Hindlimb muscle (tissue), 1 donor: ENCODE measurements around the gene USP50. TPM values are rescaled to one million over a fixed set of nuclear protein-coding genes. Genes with fewer than 3 reads are reported as not detected.
"Not testable (repeated sequence)": the region's sequence is repeated elsewhere in the genome, so short reads cannot be mapped to it uniquely, and the experiment has no call there.

Experiments
- DNase-seq: peaks from one replicate; pipeline ENCODE4 v3.0.0-alpha.2; 2013
- polyA plus RNA-seq: library from polyadenylated mRNA; unstranded; fragments of 120-200 nt; gene quantifications from one replicate; pipeline ENCODE4 v1.2.1, GENCODE V29; 2013; ENCODE audit not compliant: insufficient read length

USP50 gene
- 0.57 TPM for polyA plus RNA-seq

- DNase-seq, result no peak
Measured at GRCh38 chr15:50546566-50546965, at the start of gene USP50. TSS of gene USP50 (minus strand) at chr15:50546666. CDS start at chr15:50546525, 141 bp downstream.

GRCh38 chr15:50594311-50594710 lies 47.8 kb upstream of the USP50 start:
- DNase-seq, result no peak

- no peak for DNase-seq
Measured at GRCh38 chr15:50593761-50594160, 47.3 kb upstream of the USP50 start.

- no peak for DNase-seq
Measured at GRCh38 chr15:50590288-50590687, 43.8 kb upstream of the USP50 start.

GRCh38 chr15:50577492-50577891 lies 31.0 kb upstream of the USP50 start:
- DNase-seq, result no peak

GRCh38 chr15:50576166-50576565 lies 29.7 kb upstream of the USP50 start:
- no peak for DNase-seq

- DNase-seq, result not testable (repeated sequence)
Measured at GRCh38 chr15:50573842-50574241, 27.4 kb upstream of the USP50 start.

- DNase-seq, result no peak
Measured at GRCh38 chr15:50563756-50564155, 17.3 kb upstream of the USP50 start.

GRCh38 chr15:50562735-50563640 lies 16.5 kb upstream of the USP50 start:
- DNase-seq, result no peak

- DNase-seq, result no peak
Measured at GRCh38 chr15:50558012-50558411, 11.5 kb upstream of the USP50 start.

- no peak for DNase-seq
Measured at GRCh38 chr15:50556642-50557371, 10.3 kb upstream of the USP50 start.

- no peak for DNase-seq
Measured at GRCh38 chr15:50552238-50552637, 5.8 kb upstream of the USP50 start.

- DNase-seq, result no peak
Measured at GRCh38 chr15:50549326-50549725, 2.9 kb upstream of the USP50 start.

GRCh38 chr15:50544368-50544767 lies 2.1 kb downstream of the USP50 start:
- no peak for DNase-seq

GRCh38 chr15:50543556-50543955 lies 2.9 kb downstream of the USP50 start:
- DNase-seq, result no peak

GRCh38 chr15:50542887-50543210 lies 3.6 kb downstream of the USP50 start:
- DNase-seq, result no peak

- peak; percentile 26 for DNase-seq
Measured at GRCh38 chr15:50531766-50532165, 14.7 kb downstream of the USP50 start.

GRCh38 chr15:50531163-50531562 lies 15.3 kb downstream of the USP50 start:
- no peak for DNase-seq

GRCh38 chr15:50523851-50524251 lies 22.6 kb downstream of the USP50 start:
- DNase-seq, result peak; percentile 59

- peak; percentile 22 for DNase-seq
Measured at GRCh38 chr15:50519740-50520425, 26.6 kb downstream of the USP50 start.

- no peak for DNase-seq
Measured at GRCh38 chr15:50513001-50513400, 33.5 kb downstream of the USP50 start.

GRCh38 chr15:50506121-50506520 lies 40.3 kb downstream of the USP50 start:
- DNase-seq, result no peak

- not testable (repeated sequence) for DNase-seq
Measured at GRCh38 chr15:50505656-50506055, 40.8 kb downstream of the USP50 start.
